Measurements from ENCODE around the gene VDAC1. TPM values are rescaled to one million over a fixed set of nuclear protein-coding genes. Genes with fewer than 3 reads are reported as not detected.

VDAC1 gene
- polyA plus RNA-seq, 1 experiment = 187 TPM

- Histone ChIP-seq H3K4me3 (ENCODE audit: low read depth, low read length) (peak overlapping the region; percentile 74; the same call in 1 of the 2 replicates), H3K27me3 (ENCODE audit: control insufficient read depth, insufficient read depth, low read length) (no peaks in the 10 kb centered on the region), H3K36me3 (ENCODE audit: control insufficient read depth, insufficient read depth, low read length) (peaks cover 2% of the 10 kb centered on the region)
- TF ChIP-seq CTCF (IDR thresholded peaks at IDR 0.05; ENCODE audit: insufficient read depth, low read depth, low read length) = no peak
- CTCF ChIA-PET = interaction anchor here (0.7 to 1.9 kb wide), 2 partner anchors 9 to 33 kb away, joined by 3 to 4 read pairs; no protein-coding TSS in a partner anchor
- no peak for DNase-seq (ENCODE audit: low read depth)
- POLR2A ChIA-PET = no interaction called here
Measured at GRCh38 chr5:134006115-134006514, 1.3 kb upstream of the VDAC1 start.

GRCh38 chr5:134005417-134006061, 764 bp upstream of the VDAC1 start:
- no peak for DNase-seq (ENCODE audit: low read depth)
- CTCF ChIA-PET = interaction anchor here (0.7 to 1.9 kb wide), 5 partner anchors 9 to 136 kb away, joined by 4 to 6 read pairs (median 4); no protein-coding TSS in a partner anchor

GRCh38 chr5:134003817-134004625, 754 bp downstream of the VDAC1 start:
- H3K27me3 ChIP-seq (ENCODE audit: control insufficient read depth, insufficient read depth, low read length) = no peaks in the 10 kb centered on the region
- no peak for TF ChIP-seq CTCF (IDR thresholded peaks at IDR 0.05; ENCODE audit: insufficient read depth, low read depth, low read length)
- peak overlapping the region; percentile 74 for H3K4me3 ChIP-seq (ENCODE audit: low read depth, low read length)
- no peak for DNase-seq (ENCODE audit: low read depth)
- ChIA-PET CTCF (interaction anchor here (0.8 to 1.3 kb wide), 4 partner anchors 11 to 35 kb away, joined by 3 to 6 read pairs (median 4); no protein-coding TSS in a partner anchor), POLR2A (no interaction called here)
- H3K36me3 ChIP-seq (ENCODE audit: control insufficient read depth, insufficient read depth, low read length) = peaks cover 8% of the 10 kb centered on the region

More at GRCh38 chr5:134005417-134006061, 764 bp upstream of the VDAC1 start:
- TF ChIP-seq CTCF (IDR thresholded peaks at IDR 0.05; ENCODE audit: insufficient read depth, low read depth, low read length) = no peak
- Histone ChIP-seq H3K36me3 (ENCODE audit: control insufficient read depth, insufficient read depth, low read length) (peaks cover 5% of the 10 kb centered on the region), H3K4me3 (ENCODE audit: low read depth, low read length) (peak overlapping the region; percentile 74), H3K27me3 (ENCODE audit: control insufficient read depth, insufficient read depth, low read length) (no peaks in the 10 kb centered on the region)
- POLR2A ChIA-PET = interaction anchor here (0.5 kb wide), 1 partner anchor 1940 kb away, joined by 10 read pairs; no protein-coding TSS in a partner anchor

GRCh38 chr5:134003064-134003816, 1.5 kb downstream of the VDAC1 start:
- peaks cover 8% of the 10 kb centered on the region for H3K36me3 ChIP-seq (ENCODE audit: control insufficient read depth, insufficient read depth, low read length)
- ChIA-PET CTCF (interaction anchor here (1.0 kb wide), 1 partner anchor 10 kb away, joined by 3 read pairs; no protein-coding TSS in a partner anchor), POLR2A (interaction anchor here (0.6 kb wide), 1 partner anchor 1391 kb away, joined by 3 read pairs; no protein-coding TSS in a partner anchor)
- H3K27me3 ChIP-seq (ENCODE audit: control insufficient read depth, insufficient read depth, low read length) = no peaks in the 10 kb centered on the region
- peak overlapping the region; percentile 74 for H3K4me3 ChIP-seq (ENCODE audit: low read depth, low read length)
- no peak for DNase-seq (ENCODE audit: low read depth)
- no peak for TF ChIP-seq CTCF (IDR thresholded peaks at IDR 0.05; ENCODE audit: insufficient read depth, low read depth, low read length)
